Fibroblast of skin of left biceps (primary cell): ENCODE measurements around the gene EVA1A.

ENCODE experiments used
- DNase-seq, 2 experiments: peaks; one replicate each; pipeline ENCODE4 v3.0.0-alpha.2; 2013; ENCODE audit warnings: low read depth in 2 of 2

Gene EVA1A

DNA sequence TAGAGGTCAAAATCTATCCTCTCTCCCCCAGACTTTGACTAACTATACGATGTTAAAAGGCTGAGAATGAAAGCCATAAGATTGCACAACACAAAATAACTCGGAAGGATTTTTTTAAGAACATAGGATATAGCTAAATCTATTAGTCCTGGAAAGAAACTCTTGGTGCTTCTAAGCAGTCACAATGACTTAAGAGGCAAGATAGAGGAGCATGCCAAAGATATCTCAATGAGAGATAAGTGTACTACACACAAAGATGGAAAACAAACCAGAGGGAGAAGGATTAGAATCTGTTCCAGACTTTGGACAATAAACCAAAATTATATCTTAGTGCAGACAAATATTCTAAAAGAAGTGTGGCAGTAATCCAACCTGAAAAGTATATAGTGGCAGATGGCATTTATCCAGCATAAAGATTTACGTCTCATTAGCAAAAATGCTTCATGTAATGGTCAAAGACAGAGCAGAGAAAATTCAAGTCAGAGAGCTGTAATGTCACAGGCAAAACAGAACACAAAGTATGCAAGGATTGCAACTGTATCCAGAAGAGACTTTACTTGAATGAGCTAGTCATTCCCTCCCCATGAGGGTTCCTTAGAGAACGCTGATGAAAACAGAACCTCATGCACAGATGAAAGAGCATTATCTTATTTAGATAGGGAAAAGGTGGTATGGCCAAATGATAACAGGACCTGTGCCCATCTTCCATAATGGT lies 28.8 kb upstream of the EVA1A start:
- DNase-seq = no peak

DNA sequence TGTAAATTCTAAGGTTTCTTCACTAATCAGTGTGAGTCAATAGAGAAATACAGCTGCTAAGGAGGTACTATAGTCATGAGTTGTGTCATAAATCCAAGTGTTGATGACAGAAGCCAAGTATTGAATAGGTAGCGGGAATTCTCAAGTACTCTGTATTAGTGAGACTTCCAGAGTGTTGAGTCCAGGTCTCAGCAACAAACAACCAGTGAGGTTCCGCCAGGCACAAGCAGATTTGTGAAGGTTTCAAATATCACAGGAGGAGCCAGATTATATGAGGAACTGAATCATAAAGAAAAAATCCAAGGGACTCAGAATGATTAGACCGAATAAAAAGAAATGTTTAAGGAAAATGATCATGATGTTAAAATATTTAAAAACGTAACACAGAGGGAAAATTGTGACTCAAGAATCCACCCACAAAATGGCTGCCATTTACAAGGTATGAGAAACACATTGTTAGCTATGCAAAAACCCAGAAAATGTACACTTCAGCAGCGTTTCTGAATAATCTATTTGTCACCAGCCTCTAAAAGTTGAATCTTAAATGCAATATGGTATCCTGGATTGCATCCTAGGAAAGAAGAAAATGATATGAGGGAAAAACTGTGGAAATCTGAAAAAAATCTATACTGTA lies 27.3 kb upstream of the EVA1A start:
- DNase-seq = peak; percentile 94 to 96

DNA sequence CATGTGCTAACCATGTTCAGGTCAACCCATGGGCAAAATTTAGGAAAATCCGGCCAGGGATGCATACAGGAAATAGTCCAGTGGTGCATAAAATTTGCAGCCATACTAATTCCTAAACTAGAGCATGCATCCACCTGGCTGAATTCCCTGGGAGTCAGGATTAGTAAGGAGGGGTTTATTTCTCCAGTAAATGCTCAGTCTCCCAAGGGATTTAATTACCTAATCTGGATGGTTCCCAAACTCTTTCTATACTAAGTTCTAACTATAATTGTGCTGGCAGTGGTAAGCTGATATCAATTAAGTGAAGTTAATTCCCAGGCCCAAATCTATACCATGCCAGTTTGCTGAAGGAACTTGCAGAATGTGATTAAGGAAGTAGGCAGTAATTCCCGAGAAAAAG lies 26.2 kb upstream of the EVA1A start:
- DNase-seq = no peak

DNA sequence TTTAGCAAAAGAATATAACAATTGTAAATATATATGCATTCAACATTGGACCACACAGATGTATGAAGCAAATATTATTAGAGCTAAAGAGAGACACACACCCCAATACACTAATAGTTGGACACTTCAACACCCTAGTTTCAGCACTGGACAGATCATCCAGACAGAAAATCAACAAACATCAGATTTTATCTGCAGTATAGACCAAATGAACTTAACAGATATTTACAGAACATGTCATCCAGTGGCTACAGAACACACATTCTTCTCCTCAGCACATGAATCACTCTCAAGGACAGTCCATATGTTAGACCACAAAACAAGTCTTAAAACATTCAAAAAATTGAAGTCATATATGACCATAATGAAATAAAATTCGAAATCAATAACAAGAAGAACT lies 22.1 kb upstream of the EVA1A start:
- no peak for DNase-seq

DNA sequence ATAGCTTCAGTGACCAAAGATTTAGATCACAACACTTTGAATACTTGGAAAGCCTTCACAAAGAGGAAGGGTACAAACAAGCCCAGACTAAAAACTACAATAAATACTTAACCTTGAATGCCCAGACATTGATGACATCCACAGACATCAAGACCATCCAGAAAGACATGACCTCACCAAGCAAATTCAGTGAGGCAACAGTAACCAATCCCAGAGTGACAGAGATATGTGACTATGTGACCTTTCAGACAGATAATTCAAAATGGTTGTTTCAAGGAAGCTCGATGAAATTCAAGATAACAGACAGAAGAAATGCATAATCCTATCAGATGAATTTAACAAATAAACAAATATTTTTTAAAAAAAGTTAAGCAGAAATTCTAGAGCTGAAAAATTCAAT lies 19.9 kb upstream of the EVA1A start:
- no peak for DNase-seq

DNA sequence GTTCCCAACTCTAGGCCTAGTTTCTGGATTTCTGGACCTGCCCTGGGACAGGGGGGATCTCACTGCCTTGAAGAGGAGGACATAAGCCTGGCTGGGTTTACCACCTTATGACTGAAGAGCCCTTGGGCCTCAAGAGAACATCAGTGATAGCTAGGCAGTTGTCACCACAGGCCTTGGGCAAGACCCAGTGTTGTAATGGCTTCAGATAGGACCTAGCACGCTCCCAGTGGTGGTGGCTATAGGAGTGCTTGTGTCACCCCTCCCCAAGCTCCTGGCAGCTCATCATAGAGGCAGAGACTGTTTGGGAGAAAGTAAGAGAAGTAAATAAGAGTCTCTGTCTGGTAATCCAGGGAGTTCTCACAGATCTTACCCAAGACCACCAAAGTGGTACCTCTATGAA lies 19.4 kb upstream of the EVA1A start:
- DNase-seq = no peak

DNA sequence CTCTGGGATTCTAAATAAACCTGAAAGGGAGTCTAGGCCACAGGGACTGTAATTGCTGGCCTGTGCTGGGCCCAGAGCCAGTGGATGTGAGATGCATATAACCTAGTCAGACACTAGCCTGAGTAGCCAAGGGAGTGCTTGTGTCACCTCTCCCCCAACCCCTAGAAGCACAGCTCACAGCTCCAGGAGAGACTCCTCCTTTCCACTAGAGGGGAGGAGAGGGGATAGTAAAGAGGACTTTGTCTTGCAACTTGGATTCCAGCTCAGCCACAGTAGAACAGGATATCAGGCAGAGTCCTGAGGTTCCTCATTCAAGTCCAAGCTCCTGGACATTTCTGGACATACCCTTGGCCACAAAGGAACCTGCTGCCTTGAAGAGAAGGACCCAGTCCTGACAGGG lies 18.4 kb upstream of the EVA1A start:
- DNase-seq = no peak

DNA sequence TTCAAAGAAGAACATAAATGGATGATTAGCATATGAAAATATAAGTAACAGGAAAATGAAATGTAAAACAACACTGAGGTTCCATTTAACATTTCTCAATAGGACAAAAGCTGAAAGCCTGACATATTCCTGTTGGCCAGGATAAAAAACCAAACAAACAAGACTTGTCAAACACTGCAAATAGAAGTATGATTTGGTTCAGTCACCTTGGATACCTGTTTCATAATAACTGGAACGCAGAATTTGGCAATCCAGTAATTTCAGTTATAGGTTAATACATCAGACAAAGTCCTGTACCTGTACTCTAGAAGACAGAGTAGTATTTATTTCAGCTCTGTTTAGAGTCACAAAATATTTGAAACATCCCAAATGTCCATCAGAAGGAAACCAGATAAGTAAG lies 16.5 kb upstream of the EVA1A start:
- no peak for DNase-seq

DNA sequence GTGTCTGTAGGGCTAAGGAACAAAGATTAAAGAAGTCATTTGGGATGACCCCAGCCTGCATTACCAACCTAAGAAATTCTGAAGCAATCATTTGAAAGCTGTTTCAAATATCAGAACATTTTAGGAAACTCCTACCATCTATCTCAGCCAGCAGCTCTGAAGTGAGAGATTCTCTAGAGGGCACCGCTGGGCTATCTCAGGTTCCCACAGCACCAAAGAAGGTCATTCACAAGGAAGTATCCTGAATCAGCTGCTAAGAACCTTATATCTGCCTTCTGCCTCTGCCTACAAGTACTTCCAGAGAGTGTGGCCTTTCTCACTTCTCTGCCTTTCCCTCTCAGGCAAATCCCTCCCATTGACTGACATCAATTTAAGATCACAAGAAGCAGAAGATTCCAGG lies 13.4 kb upstream of the EVA1A start:
- no peak for DNase-seq

DNA sequence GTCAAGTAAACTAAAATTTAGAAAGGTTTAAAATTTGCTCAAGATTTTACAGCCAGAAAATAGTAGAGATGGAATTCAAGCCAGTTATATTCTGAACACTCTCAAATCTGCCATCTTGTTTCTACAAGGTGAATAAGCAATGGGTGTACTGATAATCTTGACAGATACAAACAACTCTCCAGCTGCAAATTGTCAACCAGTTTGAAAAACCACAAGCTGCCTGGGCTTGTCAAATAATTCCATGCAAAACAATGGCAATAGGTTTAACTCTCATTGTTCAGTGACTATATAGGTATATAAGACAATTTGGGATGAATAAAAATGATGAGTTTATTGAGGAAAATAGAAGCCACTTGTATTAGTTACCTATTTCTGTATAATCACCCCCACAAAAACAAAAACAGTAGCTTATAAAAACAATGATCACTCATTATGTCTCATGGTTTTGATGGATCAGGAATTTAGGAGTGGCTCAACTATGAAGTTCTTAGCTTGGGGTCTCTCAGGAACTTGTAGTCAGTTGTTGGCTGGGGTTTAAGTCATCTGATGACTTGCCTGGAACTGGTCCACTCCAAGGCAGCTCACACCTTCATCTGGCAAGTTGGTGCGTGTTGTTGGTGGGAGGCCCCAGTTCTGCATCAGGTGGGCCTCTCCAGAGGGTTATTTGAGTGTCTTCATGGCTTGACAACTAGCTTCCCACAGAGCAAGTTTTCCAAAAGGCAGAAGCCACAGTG lies 12.6 kb upstream of the EVA1A start:
- DNase-seq = no peak

DNA sequence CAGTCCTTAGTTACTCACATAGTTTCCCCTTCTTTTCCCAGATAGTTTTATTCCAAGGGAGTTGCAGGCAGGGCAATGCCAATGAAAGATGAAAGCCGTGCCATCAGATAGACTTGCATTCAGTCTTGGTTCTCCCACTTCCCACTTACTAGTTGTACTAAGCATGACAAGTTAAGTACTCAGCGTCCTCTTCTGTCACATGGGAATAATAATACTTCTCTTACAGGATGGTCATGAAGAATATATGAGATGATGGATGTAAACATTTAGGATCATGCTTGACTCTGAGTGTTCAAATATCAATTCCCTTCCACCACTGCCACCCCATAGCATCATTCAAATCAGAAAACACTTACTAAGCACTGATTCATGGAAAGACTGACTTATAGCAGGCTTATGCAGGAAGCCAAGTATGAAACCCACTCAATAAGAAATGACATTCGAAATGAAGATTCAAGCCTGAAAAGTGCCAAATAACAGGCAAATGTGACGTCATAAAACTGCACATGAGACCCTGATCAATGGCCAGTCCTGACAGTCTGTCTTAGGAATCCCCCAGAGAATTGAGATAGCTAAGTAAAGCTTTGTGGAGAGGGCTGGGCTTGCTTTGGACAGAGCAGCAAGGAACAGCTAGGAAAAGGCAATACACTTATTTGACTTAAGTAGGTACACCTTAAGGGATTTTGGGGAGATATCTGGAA lies 11.1 kb upstream of the EVA1A start:
- DNase-seq = no peak

DNA sequence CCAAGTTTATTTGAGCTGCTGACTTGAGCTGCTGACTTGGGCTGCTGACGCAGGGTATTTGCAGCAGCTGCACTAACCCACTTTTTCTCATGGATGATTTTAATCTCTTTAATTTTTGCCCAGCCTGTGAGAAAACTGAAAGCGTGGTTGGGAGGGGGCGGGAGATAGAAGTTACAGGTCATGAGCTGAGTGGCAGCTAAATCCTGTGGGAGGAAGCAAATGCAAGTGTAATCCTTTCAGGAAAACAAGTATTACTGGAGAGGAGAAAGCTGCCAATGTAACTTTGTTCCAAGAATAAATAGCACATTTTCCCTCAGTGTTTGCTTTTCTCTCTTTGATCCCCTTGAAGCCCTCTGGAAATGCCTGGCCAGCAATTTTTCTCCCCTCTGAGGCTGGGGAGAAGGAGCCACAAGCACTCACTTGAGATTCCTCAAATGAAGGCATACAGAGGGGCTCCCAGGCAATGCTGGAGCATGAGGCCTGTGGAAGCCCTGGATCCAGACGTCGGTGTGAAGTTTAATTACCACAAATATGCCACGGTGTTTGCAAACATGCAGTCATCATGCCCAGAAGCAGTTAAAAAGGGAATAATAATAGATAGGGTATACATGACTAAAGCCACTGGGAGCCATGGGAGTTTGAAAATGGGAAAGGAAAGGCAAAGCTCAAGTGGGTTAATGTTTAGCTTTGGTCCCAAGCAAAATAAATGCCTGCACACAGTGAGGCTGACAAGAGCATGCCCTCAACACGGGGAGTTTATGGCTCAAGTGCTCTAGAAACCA lies 10.4 kb upstream of the EVA1A start:
- DNase-seq = no peak

DNA sequence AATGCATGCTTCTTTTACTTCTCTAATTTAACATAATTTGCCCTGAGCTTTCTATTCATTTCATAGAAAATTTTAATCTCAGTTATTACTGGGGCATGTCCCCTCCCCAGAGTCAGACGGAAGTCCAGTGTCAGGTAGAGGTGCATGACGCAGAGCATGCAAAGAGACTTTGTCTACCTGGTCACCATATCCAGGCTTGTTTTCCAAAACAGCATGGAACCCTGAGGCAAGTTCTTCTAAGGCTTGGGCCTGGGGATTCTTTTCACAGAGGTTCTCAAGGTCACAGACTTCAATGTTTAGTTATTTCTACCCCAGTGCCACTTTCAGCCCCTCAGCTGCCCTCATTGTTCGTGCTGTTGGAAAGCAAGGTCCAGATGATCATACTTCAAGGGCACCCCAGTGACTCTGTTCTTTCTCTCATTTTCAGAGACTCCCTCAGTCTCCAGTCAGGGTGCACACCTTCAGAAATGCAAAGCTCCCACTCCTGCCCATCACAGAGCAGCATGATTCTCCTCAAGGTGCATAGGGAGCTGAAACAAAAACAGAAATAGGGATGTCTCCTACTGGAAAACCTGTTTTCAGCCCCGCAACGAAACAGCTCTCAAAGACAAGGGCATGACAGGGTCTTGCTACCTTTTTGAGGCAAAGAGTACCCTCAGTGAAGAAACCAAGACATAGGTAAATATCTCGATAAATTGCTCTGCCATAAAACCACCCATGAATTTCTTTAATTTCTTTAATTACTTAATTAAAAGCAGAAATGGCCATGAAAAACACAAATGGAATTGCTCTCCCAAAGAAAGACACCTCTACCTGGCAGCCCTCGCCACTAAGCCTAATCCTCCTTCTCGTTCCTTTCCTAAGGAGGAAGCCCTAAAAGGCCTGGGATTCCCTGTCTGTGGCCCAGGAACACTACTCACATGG lies 9.5 kb upstream of the EVA1A start:
- no peak for DNase-seq

DNA sequence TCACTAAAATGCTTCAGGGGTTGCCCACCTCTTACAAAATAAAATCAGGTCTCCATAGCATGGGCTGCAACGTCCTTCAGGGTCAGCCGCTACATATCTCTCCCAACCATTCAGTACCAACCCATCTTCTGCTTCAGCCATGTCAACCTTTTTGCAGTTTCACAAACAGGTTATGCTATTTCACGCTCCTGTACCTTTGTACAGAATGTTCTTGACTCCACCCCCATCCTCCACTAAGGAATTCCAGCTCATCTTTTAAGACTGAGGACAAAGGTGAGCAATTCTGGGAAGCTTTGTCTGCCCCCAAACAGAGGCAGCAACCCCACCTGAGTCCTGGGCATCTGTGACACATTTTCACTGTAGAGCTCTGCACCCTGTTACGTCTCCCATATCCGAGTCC lies 8.8 kb upstream of the EVA1A start:
- no peak for DNase-seq

DNA sequence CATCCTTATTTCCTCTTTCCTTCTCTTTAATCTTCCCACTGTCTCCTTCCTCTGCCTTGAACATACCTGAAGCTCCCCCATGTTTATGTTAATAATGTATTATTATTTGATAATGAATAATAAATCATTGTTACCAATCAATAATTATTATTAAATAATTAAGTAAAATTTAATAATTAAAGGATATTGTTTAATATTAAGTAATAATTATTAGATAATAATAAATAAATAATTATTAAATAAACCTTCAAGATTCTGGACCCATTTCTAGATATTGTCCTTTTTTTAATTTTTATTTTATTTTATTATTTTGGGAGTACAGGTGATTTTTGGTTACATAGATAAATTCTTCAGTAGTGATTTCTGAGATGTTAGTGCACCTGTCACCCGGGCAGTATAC lies 7.4 kb upstream of the EVA1A start:
- DNase-seq = no peak

DNA sequence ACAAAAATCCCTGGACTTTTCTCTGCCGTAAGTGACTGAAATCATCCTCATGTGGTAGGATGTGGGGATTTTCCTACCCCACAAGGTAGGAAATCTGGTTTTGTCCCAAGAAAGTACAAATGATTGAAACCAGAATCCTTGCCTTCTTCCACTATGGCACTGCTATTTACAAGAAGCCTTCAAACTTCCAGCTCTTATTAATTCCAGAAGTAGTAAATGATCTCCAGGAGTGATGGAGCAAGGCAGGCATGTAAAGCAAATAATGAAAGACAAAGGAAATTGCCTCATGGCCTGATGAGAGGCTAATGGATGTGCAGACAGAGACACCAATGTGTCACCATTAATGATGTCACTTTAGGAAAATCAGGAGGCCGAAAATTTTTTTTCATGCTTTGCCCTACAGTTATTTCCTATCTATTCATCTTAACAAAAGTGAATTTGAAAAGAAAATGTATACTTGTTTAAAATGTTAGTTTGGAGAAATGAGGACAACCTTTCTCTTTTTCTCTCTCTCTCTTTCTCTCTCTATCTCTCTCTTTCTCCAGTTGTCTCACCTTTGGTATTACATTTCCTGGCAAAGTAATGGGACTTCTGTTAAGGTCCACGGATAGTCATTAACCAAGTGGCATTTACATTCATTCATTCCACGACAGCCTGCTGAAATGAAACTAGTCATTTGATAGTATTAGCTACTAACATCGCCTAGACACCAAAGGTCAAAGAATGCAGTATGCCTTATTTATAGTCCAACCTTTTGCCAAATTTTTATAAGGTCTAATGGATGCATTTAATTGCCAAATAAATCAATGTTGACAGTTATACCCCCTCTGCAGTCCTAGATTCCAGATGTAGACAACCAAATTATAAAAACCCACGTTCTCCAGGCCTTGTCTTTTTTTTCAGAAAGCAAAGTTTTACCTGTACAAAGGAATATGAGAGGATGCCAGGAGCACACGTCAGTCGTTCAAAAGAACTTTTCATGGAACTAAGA lies 5.0 kb upstream of the EVA1A start:
- peak; percentile 62 to 71 for DNase-seq

DNA sequence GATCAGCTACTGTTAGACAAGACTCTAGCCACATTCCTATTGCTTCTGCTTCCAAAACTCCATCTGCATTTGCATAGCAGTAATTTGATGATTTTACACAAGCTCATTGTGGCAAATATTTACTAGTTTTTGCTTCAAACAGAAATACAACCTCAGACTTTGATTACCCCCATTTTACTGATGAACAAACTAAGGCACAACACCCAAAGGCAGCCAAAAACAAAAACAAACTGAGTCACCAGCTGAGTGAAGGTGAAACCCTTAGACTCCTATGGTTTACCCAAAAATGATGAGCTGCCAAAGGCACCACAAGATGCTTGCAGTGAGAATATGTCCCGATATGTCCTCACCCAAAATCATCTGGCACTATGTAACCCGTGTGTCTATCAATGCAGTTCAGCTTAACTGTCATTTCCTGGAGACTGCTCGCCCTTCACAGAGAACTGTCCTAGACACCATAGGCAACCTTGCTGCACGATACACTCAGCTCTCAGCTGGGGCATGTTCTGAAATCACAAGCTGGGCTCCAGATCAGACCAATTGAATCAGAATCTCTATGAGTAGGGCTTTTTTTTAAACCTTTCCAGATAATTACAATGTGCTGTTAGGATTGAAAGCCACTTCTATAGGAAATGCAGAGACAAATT lies 4.1 kb upstream of the EVA1A start:
- no peak for DNase-seq

DNA sequence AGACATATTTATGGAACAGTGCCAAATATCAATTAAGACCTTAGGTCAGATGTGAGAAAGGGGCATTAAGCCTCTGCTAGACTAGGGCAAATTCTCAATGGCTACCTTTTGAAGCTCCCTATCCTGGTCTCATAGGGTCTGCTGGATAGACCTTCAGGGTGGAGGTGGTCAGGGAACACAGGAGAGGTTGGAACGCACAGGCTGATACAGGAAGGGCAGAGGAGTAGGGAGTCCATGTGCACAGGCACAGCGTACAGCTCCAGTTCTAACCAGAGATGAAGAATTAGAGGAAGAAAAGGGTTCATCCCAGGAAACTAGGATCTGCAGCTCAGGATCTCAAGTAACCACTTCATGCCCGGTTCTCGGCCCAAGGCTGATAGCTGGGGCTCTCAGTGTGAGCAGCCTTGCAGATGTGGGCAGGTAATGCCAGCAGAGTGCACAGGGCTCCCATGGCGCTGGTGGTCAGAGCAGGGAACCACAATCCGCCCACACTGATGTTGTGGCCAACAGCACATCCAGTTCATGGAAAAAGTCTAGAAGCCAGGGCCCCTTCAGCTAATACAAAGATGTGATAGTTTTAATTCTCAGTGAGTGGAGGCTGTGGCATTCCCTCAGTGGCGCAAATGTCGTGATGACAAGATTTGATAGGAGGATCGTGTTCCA lies 3.4 kb upstream of the EVA1A start:
- no peak for DNase-seq
